AG08395 (cell line): ENCODE data around the gene PFN1.
"Not testable (repeated sequence)": the region's sequence is repeated elsewhere in the genome, so short reads cannot be mapped to it uniquely, and the experiment has no call there.

ENCODE experiments used
- DNase-seq: peaks from one replicate; pipeline ENCODE4 v3.0.0; 2012; ENCODE audit warnings: mixed read lengths, low spot score

Gene PFN1

GRCh38 chr17:4921320-4921719 is 27.0 kb downstream of the PFN1 start:
- DNase-seq = no peak

DNA sequence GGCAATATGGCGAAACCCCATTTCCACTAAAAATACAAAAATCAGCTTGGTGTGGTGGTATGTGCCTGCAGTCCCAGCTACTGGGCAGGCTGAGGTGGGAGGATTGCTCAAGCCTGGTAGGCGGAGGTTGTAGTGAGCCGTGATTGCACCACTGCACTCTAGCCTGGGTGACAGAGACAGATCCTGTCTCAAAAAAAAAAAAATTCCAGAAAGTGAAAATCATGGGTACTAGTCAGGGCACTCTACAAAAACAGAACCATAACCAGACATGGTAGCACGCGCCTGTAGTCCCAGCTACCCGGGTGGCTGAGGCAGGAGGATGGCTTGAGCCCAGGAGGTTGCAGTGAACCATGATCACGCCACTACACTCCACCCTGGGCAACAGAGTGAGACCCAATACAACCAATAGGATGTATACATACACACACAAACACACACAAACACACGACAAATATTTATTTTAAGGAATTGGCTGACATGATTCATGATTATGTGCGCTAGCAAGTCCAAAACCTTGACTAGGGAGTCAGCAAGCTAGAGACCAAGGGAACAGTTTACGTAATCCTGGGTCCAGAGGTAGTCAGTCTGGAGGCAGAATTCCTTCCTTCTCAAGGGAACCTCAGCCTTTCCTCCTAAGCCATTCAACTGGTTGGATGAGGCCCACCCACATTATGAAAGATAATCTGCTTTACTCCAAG is 27.8 kb downstream of the PFN1 start:
- no peak for DNase-seq

DNA sequence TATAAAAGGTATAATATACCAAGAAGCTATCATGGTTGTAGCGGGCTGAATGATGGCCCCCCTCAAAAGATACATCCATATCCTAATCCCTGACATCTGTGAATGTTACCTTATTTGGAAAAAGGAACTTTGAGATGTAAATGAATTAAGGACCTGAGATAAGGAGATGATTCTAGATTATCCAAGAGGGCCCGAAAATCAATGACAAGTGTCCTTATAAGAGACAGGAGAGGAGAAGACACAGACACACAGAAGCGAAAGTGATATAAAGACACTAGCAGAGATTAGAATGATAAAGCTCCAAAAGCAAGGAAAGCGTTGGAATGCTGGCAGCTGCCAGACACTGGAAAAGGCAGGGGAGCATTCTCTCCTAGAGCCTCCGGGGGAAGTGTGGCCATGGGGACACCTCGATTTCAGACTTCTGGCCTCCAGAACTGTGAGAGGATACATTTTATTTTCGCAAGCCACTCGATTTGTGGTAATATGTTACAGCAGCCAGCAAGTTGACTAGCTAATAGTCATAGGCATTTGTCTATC is 28.8 kb downstream of the PFN1 start:
- no peak for DNase-seq

DNA sequence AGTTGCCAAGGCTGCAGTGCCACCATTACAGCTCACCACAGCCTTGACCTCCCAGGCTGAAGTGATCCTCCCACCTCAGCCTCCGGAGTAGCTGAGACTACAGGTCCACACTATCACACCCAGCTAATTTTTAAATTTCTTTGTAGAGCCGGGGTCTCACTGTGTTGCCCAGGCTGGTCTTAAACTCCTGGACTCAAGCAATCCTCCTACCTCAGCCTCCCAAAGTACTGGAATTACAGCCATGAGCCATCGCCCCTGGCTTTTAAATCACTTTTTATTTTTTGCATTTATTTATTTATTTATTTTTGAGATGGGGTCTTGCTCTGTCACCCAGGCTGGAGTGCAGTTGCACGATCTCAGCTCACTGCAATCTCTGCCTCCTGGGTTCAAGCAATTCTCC is 33.8 kb downstream of the PFN1 start:
- DNase-seq = not testable (repeated sequence)

- no peak for DNase-seq
Measured at GRCh38 chr17:4913994-4914393, 34.3 kb downstream of the PFN1 start.

GRCh38 chr17:4908711-4909496 is 39.4 kb downstream of the PFN1 start:
- peak; percentile 94 for DNase-seq

DNA sequence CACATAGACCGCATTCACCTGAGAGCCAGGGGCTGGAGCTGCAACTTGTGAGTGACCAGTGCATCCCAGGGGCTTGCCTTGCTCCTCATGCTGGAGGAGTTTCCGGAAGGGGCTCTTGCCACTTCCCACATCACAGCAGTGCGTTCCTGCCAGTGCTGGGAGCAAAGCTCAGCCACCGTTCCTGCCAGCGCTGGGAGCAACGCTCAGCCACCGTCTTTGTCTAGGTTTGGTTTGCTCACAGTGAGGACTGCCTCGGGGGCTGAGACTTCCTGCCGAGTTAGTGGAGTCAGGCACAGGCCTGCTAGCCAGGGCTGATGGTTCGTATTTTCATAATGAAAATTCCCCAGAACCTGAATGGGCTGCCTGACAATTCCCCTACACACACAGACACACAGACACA is 40.0 kb downstream of the PFN1 start:
- DNase-seq = no peak

- not testable (repeated sequence) for DNase-seq
Measured at GRCh38 chr17:4906642-4907041, 41.7 kb downstream of the PFN1 start.

DNA sequence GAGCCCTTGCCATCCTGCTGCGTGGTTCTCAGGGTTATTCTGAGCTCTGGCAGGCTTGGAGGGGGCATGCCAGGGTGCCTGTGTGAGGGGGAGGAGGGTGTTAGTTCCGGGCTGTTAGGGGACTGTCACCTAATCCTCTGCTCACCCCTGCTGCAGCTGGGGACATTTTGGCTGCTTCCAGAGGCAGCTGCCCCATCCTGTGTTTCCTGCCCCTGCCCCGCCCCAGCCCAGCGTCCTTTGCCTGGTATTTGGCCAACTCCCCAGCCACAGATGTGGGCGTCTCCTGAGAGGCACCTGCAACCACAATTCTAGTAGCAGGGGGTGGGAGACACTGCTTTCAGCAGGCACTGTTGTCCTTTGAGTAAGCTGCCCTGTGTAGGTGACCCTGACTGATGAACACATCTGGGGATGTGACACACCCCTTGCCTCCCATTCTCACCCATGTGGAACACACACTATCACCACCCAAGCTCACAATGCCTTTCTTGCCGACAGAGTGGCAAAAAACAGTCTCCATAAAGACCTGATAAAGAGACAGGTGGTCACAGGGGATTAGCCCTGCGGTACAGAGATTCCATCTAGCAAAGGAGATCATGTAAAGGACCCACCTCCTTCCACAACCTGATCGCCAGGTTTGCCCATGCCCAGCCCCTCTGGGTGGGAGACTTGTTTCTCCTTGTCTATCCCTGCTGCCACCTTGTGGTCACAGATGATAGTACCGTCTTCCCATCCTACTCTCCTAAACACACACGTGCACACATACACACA is 45.1 kb downstream of the PFN1 start, which contains the start of gene CHRNE:
TSS of gene CHRNE (minus strand) at position 48 of the 768 bp plus-strand sequence. CDS start at position 13, 35 bp downstream.
- DNase-seq = peak; percentile 43

DNA sequence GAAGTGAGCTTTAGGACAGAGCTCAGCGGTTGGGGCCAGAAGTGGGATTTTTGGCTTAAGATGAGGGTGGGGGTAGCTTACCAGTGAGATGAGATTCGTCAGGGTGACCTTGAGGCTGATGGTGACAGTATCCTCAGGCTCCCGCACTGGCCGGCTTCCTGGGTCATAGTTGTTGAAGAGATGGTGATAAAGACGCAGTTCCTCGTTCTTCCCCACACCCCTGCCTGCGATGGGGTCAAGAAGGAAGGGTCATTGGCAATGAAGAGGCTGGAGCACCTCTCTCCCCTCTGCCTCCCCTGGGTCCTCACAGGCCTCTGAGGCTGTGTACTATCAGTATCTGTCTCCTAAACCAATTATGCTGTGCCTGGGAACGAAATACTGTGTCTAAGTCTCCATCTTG is 45.8 kb downstream of the PFN1 start:
- DNase-seq = no peak

DNA sequence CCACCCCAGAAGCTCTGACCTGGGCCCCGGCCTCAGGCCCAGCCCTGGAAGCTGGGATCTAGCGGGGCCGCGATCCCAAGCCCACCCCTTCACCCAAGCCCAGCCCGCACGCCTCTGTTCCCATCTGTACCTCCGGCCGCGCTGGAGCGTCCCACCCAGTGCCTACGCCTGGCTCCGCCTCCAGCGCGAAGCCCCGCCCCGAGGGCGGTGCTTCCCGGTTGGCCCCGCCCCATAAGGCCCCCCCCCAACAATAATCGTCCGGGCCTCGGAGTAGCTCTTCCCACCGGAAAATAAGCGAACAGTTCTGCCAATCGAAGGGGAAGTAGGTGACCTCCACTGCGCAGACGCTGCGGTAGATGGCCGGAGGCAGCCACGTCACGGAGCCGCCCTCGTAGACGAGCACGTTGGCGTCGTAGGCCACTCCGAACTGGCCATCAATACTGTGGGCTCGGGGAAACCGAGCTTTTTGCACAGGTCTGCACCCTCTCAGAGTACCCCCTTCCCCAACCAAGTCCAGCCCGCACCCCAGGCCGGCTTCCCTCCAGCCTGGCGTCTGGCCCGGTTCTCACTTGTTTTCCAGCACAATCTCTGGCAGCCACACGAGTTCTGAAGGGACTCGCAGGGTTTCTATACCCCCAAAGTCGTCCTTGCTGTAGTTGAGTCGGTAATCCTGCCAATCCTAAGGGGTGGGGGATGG is 46.5 kb downstream of the PFN1 start:
- no peak for DNase-seq

- DNase-seq = no peak
Measured at GRCh38 chr17:4901108-4901647, 47.2 kb downstream of the PFN1 start.

DNA sequence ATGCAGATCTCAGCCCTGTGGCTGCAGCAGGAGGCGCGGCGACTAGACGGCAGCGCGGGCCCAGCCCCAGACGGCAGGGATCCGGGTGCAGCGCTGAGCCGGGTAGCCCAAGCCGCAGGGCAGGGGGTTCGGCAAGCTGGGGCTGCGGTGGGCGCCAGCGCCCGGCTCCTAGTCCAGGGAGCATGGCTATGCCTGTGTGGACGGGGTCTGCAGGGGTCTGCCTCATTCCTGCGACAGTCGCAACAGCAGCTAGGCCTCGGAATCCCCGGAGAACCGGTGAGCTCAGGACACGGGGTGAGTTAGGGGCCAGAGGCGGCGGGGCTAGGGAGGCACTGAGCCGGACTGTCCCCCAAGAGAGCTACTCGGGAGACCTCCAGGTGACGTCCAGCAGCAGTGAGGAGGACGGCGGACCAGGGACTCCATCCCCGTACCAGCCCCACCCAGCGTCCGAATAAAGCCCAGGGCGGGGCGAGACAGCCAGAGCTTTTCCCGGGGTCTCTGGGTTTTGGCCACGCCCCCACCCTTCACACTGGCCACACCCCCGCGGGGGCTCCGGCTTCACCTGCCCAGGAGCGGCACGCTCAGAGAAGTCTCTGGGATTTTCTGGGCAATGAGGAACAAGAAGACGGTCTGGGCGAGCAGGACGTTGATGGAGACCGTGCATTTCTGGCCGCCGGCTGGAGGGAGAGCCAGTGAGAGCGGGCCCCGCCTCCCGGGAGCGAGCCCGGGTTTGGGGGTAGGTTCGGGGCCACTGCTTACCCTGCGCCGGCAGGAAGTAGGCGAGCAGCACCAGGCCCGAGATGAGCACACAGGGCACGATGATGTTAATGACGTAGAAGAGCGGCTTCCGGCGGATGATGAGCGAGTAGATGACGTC is 47.9 kb downstream of the PFN1 start:
- DNase-seq = no peak

DNA sequence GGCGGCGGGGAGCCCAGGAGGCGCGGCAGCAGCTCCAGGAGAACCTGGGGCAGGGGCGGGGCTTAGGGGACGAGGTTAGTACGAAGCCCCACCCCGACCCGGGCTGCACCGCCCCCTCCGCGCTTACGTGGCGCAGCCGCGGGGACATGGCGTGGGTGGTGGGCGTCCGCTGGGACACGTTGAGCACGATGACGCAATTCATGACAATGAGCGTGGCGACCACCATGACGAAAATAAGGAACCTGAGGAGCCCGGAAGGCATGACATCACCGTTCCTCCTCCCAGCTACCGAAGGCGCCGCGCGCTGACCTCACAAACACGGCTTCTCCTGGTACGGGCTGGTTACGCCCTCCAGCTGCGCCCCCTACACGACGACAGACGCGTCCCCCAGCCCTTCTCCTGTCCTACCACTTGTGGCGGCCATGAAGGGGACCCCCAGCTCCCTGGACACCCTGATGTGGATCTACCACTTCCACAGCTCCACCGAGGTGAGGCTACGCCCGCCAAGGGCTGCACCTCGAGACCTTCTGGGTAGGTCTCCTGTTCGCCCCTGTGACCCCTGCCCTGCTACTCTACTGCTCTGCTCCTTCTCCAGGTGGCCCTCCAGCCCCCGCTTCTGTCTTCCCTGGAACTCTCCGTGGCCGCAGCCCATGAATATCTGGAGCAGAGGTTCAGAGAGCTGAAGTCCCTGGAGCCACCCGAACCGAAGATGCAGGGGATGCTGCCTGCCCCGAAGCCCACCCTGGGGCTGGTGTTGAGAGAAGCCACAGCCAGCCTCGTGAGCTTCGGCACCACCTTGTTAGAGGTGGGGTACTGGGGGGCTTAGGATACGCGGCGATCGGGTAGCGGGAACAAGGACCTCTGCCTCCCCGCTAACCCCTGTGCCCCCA is 48.7 kb downstream of the PFN1 start, which contains the start of gene C17orf107:
TSS of gene C17orf107 (plus strand) at position 196 of the 890 bp plus-strand sequence. CDS start at position 423, 227 bp downstream.
- DNase-seq = peak; percentile 73

GRCh38 chr17:4898927-4899326 is 49.4 kb downstream of the PFN1 start:
- no peak for DNase-seq

GRCh38 chr17:4898351-4898750 is 50.0 kb downstream of the PFN1 start:
- no peak for DNase-seq

GRCh38 chr17:4897785-4898184 is 50.5 kb downstream of the PFN1 start:
- DNase-seq = no peak

GRCh38 chr17:4897198-4897687 is 51.1 kb downstream of the PFN1 start:
- DNase-seq = no peak
